Measurements from ENCODE around the gene PDE4B. TPM values are rescaled to one million over a fixed set of nuclear protein-coding genes. Genes with fewer than 3 reads are reported as not detected.

Gene PDE4B
- total RNA-seq, 2 donors from 2014 or later, result 114 to 132 TPM

DNA sequence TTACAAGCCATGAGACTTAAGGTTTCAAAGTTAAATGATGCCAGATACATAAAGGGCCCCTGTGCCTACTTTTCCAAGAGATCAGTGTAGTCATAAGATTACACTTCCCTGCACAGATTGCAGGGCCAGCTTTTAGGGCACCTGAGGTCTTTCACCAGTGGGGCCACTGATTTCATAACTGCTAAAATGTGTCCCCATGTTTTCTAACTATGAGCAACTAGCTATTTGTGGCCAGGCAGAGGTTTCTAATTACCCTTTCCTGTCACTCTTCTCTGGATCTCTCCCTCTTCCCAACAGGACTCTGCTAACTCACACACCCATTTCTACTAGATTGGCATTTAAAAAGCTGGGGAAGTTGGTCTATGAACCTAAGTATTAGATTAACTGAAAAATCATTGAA is 534.2 kb downstream of the PDE4B start:
- Mint-ChIP-seq H3K36me3 (ENCODE audit: low read depth) (no peaks in the 10 kb centered on the region), H3K4me3 (no peak overlapping the region), H3K4me1 (peaks cover 39% of the 10 kb centered on the region), H3K27me3 (no peaks in the 10 kb centered on the region), H3K27ac (peak overlapping the region; percentile 70)
- H3K9me3 ChIP-seq (ENCODE audit: control insufficient read depth, low read length, poor library complexity, severe bottlenecking), result no peaks in the 10 kb centered on the region
- no peak for ATAC-seq
- DNase-seq, result no peak

DNA sequence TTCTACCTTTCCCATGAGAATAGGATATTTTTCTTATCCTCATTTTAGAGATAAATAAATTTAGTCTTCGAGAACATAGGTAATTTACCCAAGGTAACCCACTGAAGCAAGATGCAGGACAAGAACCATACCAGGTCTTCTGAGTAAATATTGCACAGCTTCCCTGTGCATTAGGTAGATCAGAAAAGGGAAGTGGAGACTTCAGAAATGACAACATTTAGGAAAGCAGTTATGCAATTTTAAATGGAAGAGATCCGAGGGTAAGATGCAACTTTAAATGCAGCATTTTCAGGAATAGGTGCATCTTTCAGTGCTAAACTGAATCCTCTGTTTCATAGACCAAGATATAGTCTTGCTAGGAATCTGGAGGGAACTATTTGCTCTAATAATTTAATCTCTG is 534.9 kb downstream of the PDE4B start:
- peak overlapping the region; percentile 70 for H3K27ac Mint-ChIP-seq
- H3K9me3 ChIP-seq (ENCODE audit: control insufficient read depth, low read length, poor library complexity, severe bottlenecking), result no peaks in the 10 kb centered on the region
- H3K27me3 Mint-ChIP-seq, result no peaks in the 10 kb centered on the region
- H3K36me3 Mint-ChIP-seq (ENCODE audit: low read depth), result no peaks in the 10 kb centered on the region
- H3K4me3 Mint-ChIP-seq, result no peak overlapping the region
- no peak for ATAC-seq
- peaks cover 39% of the 10 kb centered on the region for H3K4me1 Mint-ChIP-seq
- DNase-seq, result no peak

DNA sequence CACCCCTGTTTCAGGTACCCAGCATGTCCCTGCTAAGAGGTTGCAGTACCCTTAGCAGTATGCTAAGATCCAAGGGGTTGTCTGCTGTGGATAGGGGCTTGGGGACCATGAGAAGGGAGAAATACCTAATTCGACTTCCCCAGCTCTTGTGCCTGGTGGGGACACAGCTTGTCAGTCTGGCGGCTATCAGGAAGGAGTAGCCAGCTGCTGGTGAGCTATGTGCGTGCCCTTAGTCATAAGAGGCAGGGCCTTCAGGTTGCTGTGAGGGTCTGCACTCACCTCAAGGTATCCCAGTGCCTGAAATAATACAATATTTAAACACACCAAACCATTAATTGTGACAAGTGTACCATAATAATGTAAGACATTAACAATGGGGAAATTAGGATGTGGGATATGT is 536.2 kb downstream of the PDE4B start:
- Mint-ChIP-seq H3K27me3 (no peaks in the 10 kb centered on the region), H3K4me3 (no peak overlapping the region), H3K4me1 (peaks cover 37% of the 10 kb centered on the region), H3K36me3 (ENCODE audit: low read depth) (peaks cover under 1% of the 10 kb centered on the region), H3K27ac (peak overlapping the region; percentile 98)
- DNase-seq (no peak), ATAC-seq (no peak)
- H3K9me3 ChIP-seq (ENCODE audit: control insufficient read depth, low read length, poor library complexity, severe bottlenecking), result no peaks in the 10 kb centered on the region

DNA sequence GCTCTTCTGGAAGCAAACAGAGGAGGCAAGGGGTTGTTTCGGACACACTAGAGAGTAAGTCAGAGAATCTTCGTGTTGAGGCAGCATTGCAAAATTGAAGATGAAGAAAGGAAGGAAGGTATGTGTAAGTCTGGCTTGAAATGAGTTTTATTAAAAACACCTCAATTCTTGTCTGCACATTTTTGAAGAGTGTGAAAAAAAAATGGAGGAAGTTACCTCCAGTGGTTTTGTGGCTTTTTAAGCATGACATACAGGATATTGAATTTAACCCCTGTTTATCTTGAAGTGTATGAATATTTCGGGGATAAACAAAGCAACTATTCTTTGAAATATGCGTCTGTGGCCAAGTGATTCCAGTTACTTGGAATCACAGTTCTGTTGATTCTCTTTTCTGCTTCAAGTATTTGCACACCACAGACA is 538.0 kb downstream of the PDE4B start:
- ATAC-seq, result peak; percentile 63
- Mint-ChIP-seq H3K27ac (peak overlapping the region; percentile 98), H3K4me1 (peaks cover 32% of the 10 kb centered on the region), H3K4me3 (peak overlapping the region; percentile 82), H3K27me3 (no peaks in the 10 kb centered on the region), H3K36me3 (ENCODE audit: low read depth) (peaks cover 5% of the 10 kb centered on the region)
- no peak for DNase-seq
- no peaks in the 10 kb centered on the region for H3K9me3 ChIP-seq (ENCODE audit: control insufficient read depth, low read length, poor library complexity, severe bottlenecking)

DNA sequence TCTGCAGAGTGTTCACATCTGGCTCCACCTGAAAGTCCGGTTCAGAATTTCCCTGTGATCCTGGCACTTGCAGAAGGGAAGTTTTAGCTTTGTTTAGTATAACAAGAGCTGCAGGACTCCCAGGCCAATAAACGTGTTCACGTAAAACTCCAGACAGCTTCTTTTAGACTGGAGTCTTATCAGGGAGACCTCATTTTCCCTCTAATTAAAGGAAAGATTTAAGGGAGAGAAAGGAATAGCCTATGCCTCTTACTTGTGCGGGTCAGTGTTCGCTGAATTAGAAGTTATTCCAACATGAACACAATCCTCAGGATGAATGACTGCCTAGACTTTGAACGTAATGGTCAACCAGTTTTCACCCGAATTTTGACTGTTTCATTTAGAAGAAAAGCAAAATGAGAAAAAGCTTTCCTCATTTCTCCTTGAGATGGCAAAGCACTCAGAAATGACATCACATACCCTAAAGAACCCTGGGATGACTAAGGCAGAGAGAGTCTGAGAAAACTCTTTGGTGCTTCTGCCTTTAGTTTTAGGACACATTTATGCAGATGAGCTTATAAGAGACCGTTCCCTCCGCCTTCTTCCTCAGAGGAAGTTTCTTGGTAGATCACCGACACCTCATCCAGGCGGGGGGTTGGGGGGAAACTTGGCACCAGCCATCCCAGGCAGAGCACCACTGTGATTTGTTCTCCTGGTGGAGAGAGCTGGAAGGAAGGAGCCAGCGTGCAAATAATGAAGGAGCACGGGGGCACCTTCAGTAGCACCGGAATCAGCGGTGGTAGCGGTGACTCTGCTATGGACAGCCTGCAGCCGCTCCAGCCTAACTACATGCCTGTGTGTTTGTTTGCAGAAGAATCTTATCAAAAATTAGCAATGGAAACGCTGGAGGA is 539.2 kb downstream of the PDE4B start:
- Mint-ChIP-seq H3K4me1 (peaks cover 43% of the 10 kb centered on the region), H3K4me3 (peak overlapping the region; percentile 98), H3K27ac (peak overlapping the region; percentile 98), H3K36me3 (ENCODE audit: low read depth) (peaks cover 5% of the 10 kb centered on the region), H3K27me3 (no peaks in the 10 kb centered on the region)
- DNase-seq (peak in 2 of 3 donors; percentile 26 to 46), ATAC-seq (peak; percentile 20)
- H3K9me3 ChIP-seq (ENCODE audit: control insufficient read depth, low read length, poor library complexity, severe bottlenecking), result no peaks in the 10 kb centered on the region

DNA sequence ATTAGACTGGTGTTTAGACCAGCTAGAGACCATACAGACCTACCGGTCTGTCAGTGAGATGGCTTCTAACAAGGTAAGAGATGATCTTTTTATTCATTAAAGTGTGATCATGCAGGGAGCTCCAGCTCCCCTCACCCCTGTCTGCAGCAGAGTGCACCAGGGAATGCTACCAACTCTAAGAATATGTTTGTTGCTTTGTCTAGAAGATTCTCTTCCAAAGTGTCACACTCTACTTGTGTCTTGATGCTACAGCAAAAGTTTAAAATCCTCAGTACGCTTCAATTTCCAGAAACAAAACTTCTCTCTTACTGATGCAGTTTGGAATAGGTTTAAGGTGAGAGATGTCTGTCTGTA is 539.8 kb downstream of the PDE4B start:
- no peaks in the 10 kb centered on the region for H3K9me3 ChIP-seq (ENCODE audit: control insufficient read depth, low read length, poor library complexity, severe bottlenecking)
- DNase-seq, result no peak
- H3K4me1 Mint-ChIP-seq, result peaks cover 47% of the 10 kb centered on the region
- H3K4me3 Mint-ChIP-seq, result peak overlapping the region; percentile 98
- no peaks in the 10 kb centered on the region for H3K27me3 Mint-ChIP-seq
- ATAC-seq, result peak; percentile 2
- H3K36me3 Mint-ChIP-seq (ENCODE audit: low read depth), result peaks cover 5% of the 10 kb centered on the region
- peak overlapping the region; percentile 98 for H3K27ac Mint-ChIP-seq

DNA sequence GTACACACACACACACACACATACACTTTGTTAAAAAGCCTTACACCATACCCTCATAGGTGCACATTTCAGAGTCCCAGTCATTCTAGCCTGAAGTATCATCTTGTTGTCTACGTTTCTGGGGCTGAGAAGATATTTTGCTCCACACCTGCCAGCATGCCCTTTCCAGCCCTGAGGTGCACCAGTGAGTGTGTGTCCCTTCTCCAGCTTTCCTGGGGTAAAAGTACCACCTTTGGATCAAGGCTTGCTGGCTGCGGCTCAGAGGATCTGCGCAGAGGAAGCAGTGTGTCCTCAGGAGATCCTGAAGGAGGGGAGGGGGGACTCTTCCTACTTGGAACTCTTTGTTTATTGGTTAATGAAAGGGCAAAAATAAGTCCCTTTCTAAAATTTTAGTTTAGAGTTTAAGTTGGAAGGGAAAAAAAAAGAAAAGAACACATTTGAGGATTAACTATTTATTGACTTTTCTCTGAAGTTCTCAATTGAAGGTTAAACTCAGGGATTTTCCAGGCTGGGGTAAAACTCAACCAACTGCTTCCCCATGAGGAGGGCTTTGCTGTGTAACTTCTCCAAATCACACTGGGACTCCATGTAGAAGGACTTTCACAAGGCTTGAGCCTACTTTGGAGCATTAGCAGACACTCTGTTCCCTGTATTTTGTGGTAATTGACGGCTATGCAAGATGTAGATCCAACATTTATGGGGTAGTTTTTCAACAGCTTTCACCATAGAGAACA is 540.9 kb downstream of the PDE4B start:
- Mint-ChIP-seq H3K4me1 (peaks cover 48% of the 10 kb centered on the region), H3K27me3 (no peaks in the 10 kb centered on the region), H3K27ac (peak overlapping the region; percentile 98), H3K4me3 (peak overlapping the region; percentile 98), H3K36me3 (ENCODE audit: low read depth) (peaks cover 5% of the 10 kb centered on the region)
- DNase-seq, result no peak
- no peak for ATAC-seq
- H3K9me3 ChIP-seq (ENCODE audit: control insufficient read depth, low read length, poor library complexity, severe bottlenecking), result no peaks in the 10 kb centered on the region

DNA sequence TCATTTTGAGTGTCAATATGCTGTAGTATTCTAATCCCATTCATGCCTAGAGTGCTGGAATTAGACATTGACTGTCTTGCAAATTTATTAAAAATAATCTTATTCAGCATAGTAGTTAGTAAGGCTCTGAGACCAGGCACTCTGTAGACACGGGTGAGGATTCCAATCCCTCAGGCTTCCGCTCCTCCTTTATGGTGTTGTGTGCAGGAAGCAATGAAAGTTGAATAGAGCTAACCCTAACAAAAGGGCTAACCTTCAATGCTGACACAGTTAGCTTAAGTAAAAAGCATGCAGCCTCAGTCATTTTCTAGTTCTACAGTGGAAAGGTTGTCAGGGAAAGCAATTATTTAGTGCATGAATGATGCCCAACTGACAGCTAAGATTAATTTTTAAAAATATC is 541.6 kb downstream of the PDE4B start:
- no peaks in the 10 kb centered on the region for H3K27me3 Mint-ChIP-seq
- peak overlapping the region; percentile 98 for H3K27ac Mint-ChIP-seq
- no peak for ATAC-seq
- peaks cover 5% of the 10 kb centered on the region for H3K36me3 Mint-ChIP-seq (ENCODE audit: low read depth)
- peaks cover 52% of the 10 kb centered on the region for H3K4me1 Mint-ChIP-seq
- DNase-seq, result no peak
- H3K4me3 Mint-ChIP-seq, result peak overlapping the region; percentile 98
- no peaks in the 10 kb centered on the region for H3K9me3 ChIP-seq (ENCODE audit: control insufficient read depth, low read length, poor library complexity, severe bottlenecking)

DNA sequence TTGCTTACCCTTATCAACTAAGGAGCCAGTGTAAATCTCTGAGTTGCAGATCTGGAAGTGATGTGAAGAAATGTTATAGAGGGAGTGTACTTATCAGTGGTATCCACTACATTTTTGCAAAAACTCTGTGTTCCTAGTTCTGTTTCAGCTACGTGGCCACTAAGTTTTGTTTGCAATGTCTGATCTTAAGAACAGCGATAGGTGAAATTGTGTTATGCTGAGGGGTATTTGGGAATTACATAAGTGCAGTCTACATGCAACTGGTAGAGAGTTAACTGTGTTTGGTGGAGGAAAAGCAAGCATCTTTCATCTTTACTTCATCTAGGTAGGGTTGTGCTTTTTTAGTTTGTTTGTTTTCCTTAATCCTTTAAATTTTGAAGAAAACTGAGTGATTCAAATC is 542.4 kb downstream of the PDE4B start:
- H3K4me3 Mint-ChIP-seq, result peak overlapping the region; percentile 98
- peaks cover 52% of the 10 kb centered on the region for H3K4me1 Mint-ChIP-seq
- peak overlapping the region; percentile 98 for H3K27ac Mint-ChIP-seq
- no peaks in the 10 kb centered on the region for H3K9me3 ChIP-seq (ENCODE audit: control insufficient read depth, low read length, poor library complexity, severe bottlenecking)
- ATAC-seq (no peak), DNase-seq (no peak)
- peaks cover 5% of the 10 kb centered on the region for H3K36me3 Mint-ChIP-seq (ENCODE audit: low read depth)
- no peaks in the 10 kb centered on the region for H3K27me3 Mint-ChIP-seq

DNA sequence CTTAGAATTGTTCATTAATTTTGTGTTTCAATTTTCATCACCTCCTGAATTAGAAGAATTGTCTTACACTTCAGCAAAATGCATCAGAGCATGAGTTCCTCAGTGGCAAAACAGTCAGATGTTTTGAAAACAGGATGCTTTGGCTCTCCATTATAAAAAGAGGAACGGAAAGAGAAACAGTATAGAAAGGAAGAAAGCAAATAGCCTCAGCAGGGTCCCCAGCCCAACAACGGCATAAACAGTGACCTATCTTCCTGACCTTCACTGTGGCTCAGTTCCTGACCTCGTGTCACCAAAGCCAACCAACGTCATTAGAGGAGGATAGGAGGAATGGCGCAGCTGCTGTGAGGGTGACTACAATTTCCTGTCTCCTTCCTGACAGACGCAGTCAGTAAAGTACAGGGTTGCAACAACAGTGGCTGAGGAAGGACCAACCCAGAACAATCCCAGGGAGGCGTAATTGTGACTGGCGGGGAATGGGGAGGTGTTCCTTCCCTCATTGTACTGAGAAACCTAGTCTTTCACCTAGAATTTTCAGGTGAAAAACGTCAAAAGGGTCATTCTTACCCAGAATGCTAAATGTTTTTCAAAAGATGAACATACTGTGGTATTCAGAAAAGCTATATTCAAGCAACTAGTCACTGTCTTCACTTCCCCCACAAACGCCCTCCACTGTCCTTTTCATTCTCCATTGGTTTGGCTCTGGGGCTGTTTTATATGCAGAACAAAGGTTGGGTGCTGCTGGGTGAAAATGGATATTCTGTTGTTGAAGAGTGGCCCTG is 543.4 kb downstream of the PDE4B start:
- peak overlapping the region; percentile 98 for H3K4me3 Mint-ChIP-seq
- ATAC-seq, result peak; percentile 86
- no peaks in the 10 kb centered on the region for H3K9me3 ChIP-seq (ENCODE audit: control insufficient read depth, low read length, poor library complexity, severe bottlenecking)
- DNase-seq, result peak; percentile 38 to 61 (median 52)
- H3K4me1 Mint-ChIP-seq, result peaks cover 46% of the 10 kb centered on the region
- H3K27me3 Mint-ChIP-seq, result no peaks in the 10 kb centered on the region
- H3K36me3 Mint-ChIP-seq (ENCODE audit: low read depth), result peaks cover 5% of the 10 kb centered on the region
- peak overlapping the region; percentile 98 for H3K27ac Mint-ChIP-seq

DNA sequence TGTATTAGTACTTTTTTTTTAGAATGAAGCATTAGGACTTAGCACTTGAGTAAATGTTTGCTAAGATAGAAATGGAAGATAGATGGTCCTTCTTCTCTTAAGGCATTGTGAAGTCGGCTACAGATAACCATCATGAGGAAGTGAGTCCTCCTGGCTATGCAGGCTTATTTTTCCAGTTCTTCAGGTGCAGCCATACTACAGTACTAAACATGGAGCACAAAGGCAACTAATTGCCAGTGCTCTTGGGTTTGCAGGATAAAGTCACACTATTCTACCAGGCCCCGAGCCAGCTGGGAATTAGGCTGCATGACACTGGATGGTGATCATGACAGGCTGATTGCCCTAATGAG is 543.9 kb downstream of the PDE4B start:
- no peak for DNase-seq
- Mint-ChIP-seq H3K4me3 (peak overlapping the region; percentile 98), H3K4me1 (peaks cover 52% of the 10 kb centered on the region), H3K27me3 (no peaks in the 10 kb centered on the region), H3K36me3 (ENCODE audit: low read depth) (peaks cover 5% of the 10 kb centered on the region), H3K27ac (peak overlapping the region; percentile 98)
- no peaks in the 10 kb centered on the region for H3K9me3 ChIP-seq (ENCODE audit: control insufficient read depth, low read length, poor library complexity, severe bottlenecking)
- no peak for ATAC-seq

DNA sequence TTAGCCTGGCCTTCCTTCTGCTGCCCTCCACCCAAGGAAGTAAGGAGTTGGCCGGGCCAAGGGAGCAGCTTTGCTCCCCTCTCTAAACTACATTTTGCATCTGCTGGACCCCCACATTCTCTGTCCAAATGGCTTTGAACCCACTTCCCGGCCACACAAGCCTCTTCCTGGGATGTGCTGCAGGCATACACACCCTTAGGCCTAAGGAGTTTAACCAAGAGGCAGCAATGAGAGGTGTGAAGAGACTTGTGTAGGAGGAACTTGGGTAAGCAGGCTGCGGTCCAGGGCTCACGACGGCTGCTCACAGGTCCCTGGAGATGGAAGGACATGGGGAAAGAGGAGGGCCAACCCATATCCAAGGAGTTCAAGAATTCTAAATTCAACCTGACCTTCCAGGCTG is 544.6 kb downstream of the PDE4B start:
- Mint-ChIP-seq H3K27ac (peak overlapping the region; percentile 98), H3K27me3 (no peaks in the 10 kb centered on the region), H3K4me1 (peaks cover 54% of the 10 kb centered on the region), H3K36me3 (ENCODE audit: low read depth) (peaks cover 5% of the 10 kb centered on the region), H3K4me3 (peak overlapping the region; percentile 74)
- ATAC-seq (no peak), DNase-seq (no peak)
- H3K9me3 ChIP-seq (ENCODE audit: control insufficient read depth, low read length, poor library complexity, severe bottlenecking), result no peaks in the 10 kb centered on the region

DNA sequence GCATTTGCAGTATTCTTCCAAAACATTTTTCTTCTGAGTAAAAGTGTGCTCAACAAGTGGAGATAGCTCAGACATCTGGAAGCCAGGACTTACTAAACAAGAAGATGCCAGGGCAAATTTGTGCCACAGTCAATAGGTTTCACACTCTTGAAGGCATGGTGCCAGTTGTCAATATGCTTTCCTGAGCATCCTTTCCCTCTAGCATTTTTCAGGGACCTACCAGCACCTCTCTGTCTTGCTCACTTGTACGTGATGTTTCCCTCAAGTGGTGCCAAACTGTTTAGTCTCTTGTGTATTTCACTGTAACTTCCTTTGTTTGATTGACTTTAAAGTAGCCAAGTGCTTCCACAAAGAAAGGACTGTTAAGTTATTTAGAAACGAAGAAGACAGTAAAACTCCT is 547.2 kb downstream of the PDE4B start:
- no peaks in the 10 kb centered on the region for H3K9me3 ChIP-seq (ENCODE audit: control insufficient read depth, low read length, poor library complexity, severe bottlenecking)
- Mint-ChIP-seq H3K4me3 (peak overlapping the region; percentile 41), H3K4me1 (peaks cover 66% of the 10 kb centered on the region), H3K36me3 (ENCODE audit: low read depth) (peaks cover 2% of the 10 kb centered on the region), H3K27me3 (no peaks in the 10 kb centered on the region), H3K27ac (peak overlapping the region; percentile 98)
- ATAC-seq (no peak), DNase-seq (no peak)

Data from T-helper 17 cell (primary cell).